Activated CD4-positive, alpha-beta T cell treated with anti-CD3 and anti-CD28 coated beads, Interleukin-10, Interleukin-2, amounts not matched to agents 100 ng/mL and 50 ng/mL, durations not matched to agents 16 hours and 8 hours (primary cell): ENCODE data around the gene TMEM72.

Experiments used
- DNase-seq: peaks from one replicate; pipeline ENCODE4 v3.0.0-alpha.2; 2020

Gene TMEM72

GRCh38 chr10:44890696-44891563 lies 20.2 kb upstream of the TMEM72 start:
- no peak for DNase-seq

GRCh38 chr10:44891721-44892120 lies 19.4 kb upstream of the TMEM72 start:
- DNase-seq, result no peak

GRCh38 chr10:44893604-44894468 lies 17.3 kb upstream of the TMEM72 start:
- DNase-seq, result no peak

GRCh38 chr10:44894691-44895090 lies 16.4 kb upstream of the TMEM72 start:
- DNase-seq, result no peak

- no peak for DNase-seq
These were observed 15.9 kb upstream of the TMEM72 start for GRCh38 chr10:44895280-44895679.

GRCh38 chr10:44897049-44897448 lies 14.1 kb upstream of the TMEM72 start:
- peak; percentile 10 for DNase-seq

- no peak for DNase-seq
These were observed 12.5 kb upstream of the TMEM72 start for GRCh38 chr10:44898665-44899064.

- DNase-seq, result no peak
These were observed 11.6 kb upstream of the TMEM72 start for GRCh38 chr10:44899450-44900080.

GRCh38 chr10:44902941-44903545 lies 8.1 kb upstream of the TMEM72 start:
- no peak for DNase-seq

- no peak for DNase-seq
These were observed 4.7 kb upstream of the TMEM72 start for GRCh38 chr10:44906486-44906885.

- DNase-seq, result no peak
These were observed 3.6 kb upstream of the TMEM72 start for GRCh38 chr10:44907556-44907955.

GRCh38 chr10:44908066-44908749 lies 2.9 kb upstream of the TMEM72 start:
- DNase-seq, result no peak

- no peak for DNase-seq
These were observed 2.1 kb upstream of the TMEM72 start for GRCh38 chr10:44908936-44909630.

- no peak for DNase-seq
These were observed 1.2 kb upstream of the TMEM72 start for GRCh38 chr10:44909910-44910309.

- DNase-seq, result no peak
These were observed 535 bp upstream of the TMEM72 start for GRCh38 chr10:44910602-44911001.

GRCh38 chr10:44911951-44912350 lies 814 bp downstream of the TMEM72 start:
- DNase-seq, result no peak

- DNase-seq, result peak; percentile 11
These were observed 2.4 kb downstream of the TMEM72 start for GRCh38 chr10:44913350-44914081.

- DNase-seq, result no peak
These were observed 3.8 kb downstream of the TMEM72 start for GRCh38 chr10:44914891-44915290.

- no peak for DNase-seq
These were observed 5.3 kb downstream of the TMEM72 start for GRCh38 chr10:44916429-44916828.

- DNase-seq, result no peak
These were observed 6.7 kb downstream of the TMEM72 start for GRCh38 chr10:44917848-44918247.

- DNase-seq, result no peak
These were observed 9.1 kb downstream of the TMEM72 start for GRCh38 chr10:44920252-44920651.
